PC-9 (cell line): ENCODE data around the gene SLC25A3.

ENCODE experiments used
- EZH2 ChIP-seq: fragments of 200-600 bp; sonication (generic); IDR thresholded peaks from 2 replicates; pipeline ENCODE4 v1.8.0; 2017; ENCODE audit warnings: antibody characterized with exemption, low read depth
- TF ChIP-seq, protein P1 (sequence below): fragments of 200-600 bp; sonication (generic); conservative IDR thresholded peaks from 2 replicates; pipeline ENCODE4 v1.6.1; 2017; ENCODE audit warnings: mixed run types, antibody characterized with exemption, mild to moderate bottlenecking, moderate library complexity

DNA sequence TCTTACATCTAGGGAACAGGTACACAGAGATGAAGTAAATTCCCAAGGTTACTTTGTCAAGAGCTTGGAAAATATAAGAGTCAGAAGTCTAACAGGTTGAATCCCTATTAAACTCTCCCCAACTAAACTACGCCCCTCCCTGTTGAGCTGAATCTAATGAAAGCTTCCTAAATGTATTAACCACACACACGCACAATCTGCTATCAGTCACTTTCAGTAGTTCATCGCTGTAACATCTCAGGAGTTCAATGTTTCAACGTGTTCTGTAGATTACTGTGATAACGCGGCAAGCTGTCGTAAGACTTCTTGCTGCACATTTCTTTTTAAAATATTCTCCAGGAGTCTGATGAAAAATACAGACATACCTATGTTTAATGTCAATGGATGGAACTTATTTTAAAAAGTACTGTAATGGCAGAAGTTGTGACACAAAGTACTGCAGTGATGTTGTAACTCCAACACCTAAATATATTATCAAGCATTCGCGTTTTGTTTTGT lies 612 bp upstream of the SLC25A3 start:
- TF ChIP-seq, protein P1, sequence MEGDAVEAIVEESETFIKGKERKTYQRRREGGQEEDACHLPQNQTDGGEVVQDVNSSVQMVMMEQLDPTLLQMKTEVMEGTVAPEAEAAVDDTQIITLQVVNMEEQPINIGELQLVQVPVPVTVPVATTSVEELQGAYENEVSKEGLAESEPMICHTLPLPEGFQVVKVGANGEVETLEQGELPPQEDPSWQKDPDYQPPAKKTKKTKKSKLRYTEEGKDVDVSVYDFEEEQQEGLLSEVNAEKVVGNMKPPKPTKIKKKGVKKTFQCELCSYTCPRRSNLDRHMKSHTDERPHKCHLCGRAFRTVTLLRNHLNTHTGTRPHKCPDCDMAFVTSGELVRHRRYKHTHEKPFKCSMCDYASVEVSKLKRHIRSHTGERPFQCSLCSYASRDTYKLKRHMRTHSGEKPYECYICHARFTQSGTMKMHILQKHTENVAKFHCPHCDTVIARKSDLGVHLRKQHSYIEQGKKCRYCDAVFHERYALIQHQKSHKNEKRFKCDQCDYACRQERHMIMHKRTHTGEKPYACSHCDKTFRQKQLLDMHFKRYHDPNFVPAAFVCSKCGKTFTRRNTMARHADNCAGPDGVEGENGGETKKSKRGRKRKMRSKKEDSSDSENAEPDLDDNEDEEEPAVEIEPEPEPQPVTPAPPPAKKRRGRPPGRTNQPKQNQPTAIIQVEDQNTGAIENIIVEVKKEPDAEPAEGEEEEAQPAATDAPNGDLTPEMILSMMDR = no peak
- TF ChIP-seq EZH2 = no peak
